GM23338 (cell line): ENCODE measurements around the gene LAMTOR5. TPM values are rescaled to one million over a fixed set of nuclear protein-coding genes. Genes with fewer than 3 reads are reported as not detected.

Experiments
- ATAC-seq: fragments of 200-7000 bp; cut with Tn5 transposase; 3 replicates; pipeline ENCODE4 v1.9.1; 2020
- DNase-seq: peaks from one replicate; pipeline ENCODE4 v3.0.0-alpha.2; 2015; ENCODE audit warnings: low spot score
- H2AFZ ChIP-seq: fragments of 200-600 bp; sonication (generic); 2 replicates; pipeline ENCODE4 v1.8.0; 2016; ENCODE audit warnings: antibody characterized with exemption, mild to moderate bottlenecking, moderate library complexity
- H3F3A ChIP-seq: fragments of 200-600 bp; sonication (generic); replicated peaks from 2 replicates; pipeline ENCODE4 v1.8.0; 2017; ENCODE audit warnings: antibody characterized with exemption, mixed run types, low read depth
- H3K27ac ChIP-seq: fragments of 200-600 bp; sonication (generic); 2 replicates; pipeline ENCODE4 v1.6.1; 2016; ENCODE audit warnings: low read depth
- H3K27me3 ChIP-seq: fragments of 200-600 bp; sonication (generic); 2 replicates; pipeline ENCODE4 v1.8.0; 2016; ENCODE audit warnings: mild to moderate bottlenecking, mixed run types, moderate library complexity; ENCODE audit not compliant: insufficient read depth
- H3K36me3 ChIP-seq: fragments of 200-600 bp; sonication (generic); 2 replicates; pipeline ENCODE4 v1.8.0; 2016; ENCODE audit warnings: mild to moderate bottlenecking; ENCODE audit not compliant: insufficient read depth
- H3K4me1 ChIP-seq: fragments of 200-600 bp; sonication (generic); 2 replicates; pipeline ENCODE4 v1.8.0; 2016; ENCODE audit warnings: mild to moderate bottlenecking, moderate library complexity; ENCODE audit not compliant: insufficient read depth
- H3K4me2 ChIP-seq: fragments of 200-600 bp; sonication (generic); 2 replicates; pipeline ENCODE4 v1.7.1; 2017; ENCODE audit warnings: mixed run types
- H3K4me3 ChIP-seq: fragments of 200-600 bp; sonication (generic); 2 replicates; pipeline ENCODE4 v1.6.1; 2016; ENCODE audit warnings: mixed run types
- H3K79me2 ChIP-seq: fragments of 200-600 bp; sonication (generic); replicated peaks from 2 replicates; pipeline ENCODE4 v1.8.0; 2017; ENCODE audit warnings: mild to moderate bottlenecking; ENCODE audit not compliant: insufficient read depth
- H3K9me2 ChIP-seq: fragments of 200-600 bp; sonication (generic); 2 replicates; pipeline ENCODE4 v1.8.0; 2017; ENCODE audit not compliant: insufficient read depth
- H4K20me1 ChIP-seq: fragments of 200-600 bp; sonication (generic); replicated peaks from 2 replicates; pipeline ENCODE4 v1.8.0; 2017; ENCODE audit warnings: mild to moderate bottlenecking; ENCODE audit not compliant: insufficient read depth
- H3K27ac Mint-ChIP-seq: 2 replicates; pipeline ENCODE4 v1.8.0; 2020; ENCODE audit warnings: inconsistent platforms, mild to moderate bottlenecking, moderate library complexity, mixed read lengths
- H3K27me3 Mint-ChIP-seq: 3 replicates; pipeline ENCODE4 v1.8.0; 2022; ENCODE audit warnings: low read depth, mild to moderate bottlenecking, moderate library complexity, mixed read lengths, inconsistent platforms; ENCODE audit not compliant: insufficient read depth, poor library complexity
- H3K36me3 Mint-ChIP-seq: 3 replicates; pipeline ENCODE4 v1.8.0; 2021; ENCODE audit warnings: low read depth, mild to moderate bottlenecking, inconsistent platforms, moderate library complexity, mixed read lengths
- H3K4me1 Mint-ChIP-seq: 3 replicates; pipeline ENCODE4 v1.8.0; 2020; ENCODE audit warnings: mild to moderate bottlenecking, inconsistent platforms, mixed read lengths
- H3K4me3 Mint-ChIP-seq: 3 replicates; pipeline ENCODE4 v1.8.0; 2021; ENCODE audit warnings: moderate library complexity, mild to moderate bottlenecking, inconsistent platforms, mixed read lengths
- H3K9me3 Mint-ChIP-seq: 3 replicates; pipeline ENCODE4 v1.8.0; 2020; ENCODE audit warnings: moderate library complexity, mild to moderate bottlenecking, inconsistent platforms, mixed read lengths
- CTCF ChIP-seq, 2 experiments: fragments of 200-600 bp in 1 of 2; sonication (generic) in 1 of 2; conservative IDR thresholded peaks; 2 replicates each; pipeline versions ENCODE4 v1.5.1 to v1.6.1; 2016 to 2017; ENCODE audit warnings: antibody characterized with exemption in 2 of 2, low read depth in 2 of 2, mild to moderate bottlenecking in 2 of 2, moderate library complexity in 1 of 2
- ETS1 ChIP-seq: IDR thresholded peaks from 2 replicates; pipeline ENCODE4 v1.6.1; 2016; ENCODE audit warnings: antibody characterized with exemption
- EZH2 ChIP-seq: fragments of 200-600 bp; sonication (generic); IDR thresholded peaks from one replicate; pipeline ENCODE4 v1.8.0; 2017; ENCODE audit warnings: antibody characterized with exemption, mild to moderate bottlenecking, low read depth; ENCODE audit not compliant: unreplicated experiment
- JUNB ChIP-seq: IDR thresholded peaks from one replicate; pipeline ENCODE4 v1.6.1; 2016; ENCODE audit warnings: antibody characterized with exemption; ENCODE audit not compliant: unreplicated experiment
- POLR2AphosphoS5 ChIP-seq: IDR thresholded peaks from 2 replicates; pipeline ENCODE4 v1.6.1; 2016; ENCODE audit warnings: antibody characterized with exemption, low read depth
- STAT1 ChIP-seq: IDR thresholded peaks from one replicate; pipeline ENCODE4 v1.6.1; 2016; ENCODE audit warnings: antibody characterized with exemption; ENCODE audit not compliant: unreplicated experiment
- ZNF331 ChIP-seq: fragments of 250-450 bp; sonication (Bioruptor Pico); IDR thresholded peaks from 2 replicates; pipeline ENCODE4 v1.5.0; 2020; ENCODE audit warnings: low read depth, mild to moderate bottlenecking, moderate library complexity
- polyA plus RNA-seq: library from polyadenylated mRNA; unstranded; fragments of >200 nt; fragmentation: Nextera tagmentation; extraction: Ambion mirVana; gene quantifications from 2 replicates; pipeline ENCODE4 v1.2.1, GENCODE V29; 2016
- total RNA-seq: library from RNA; depleted of rRNA; stranded (reverse); fragments of >200 nt; shearing (Covaris generic); gene quantifications from 2 replicates; pipeline ENCODE4 v1.2.3, GENCODE V29; 2014
- TF ChIP-seq, protein P1 (sequence below): IDR thresholded peaks from one replicate; pipeline ENCODE4 v1.6.1; 2018; ENCODE audit warnings: antibody characterized with exemption; ENCODE audit not compliant: unreplicated experiment

The LAMTOR5 gene
- total and polyA plus RNA-seq, 2 experiments from 2014 or later, result 41.0 to 246 TPM

DNA sequence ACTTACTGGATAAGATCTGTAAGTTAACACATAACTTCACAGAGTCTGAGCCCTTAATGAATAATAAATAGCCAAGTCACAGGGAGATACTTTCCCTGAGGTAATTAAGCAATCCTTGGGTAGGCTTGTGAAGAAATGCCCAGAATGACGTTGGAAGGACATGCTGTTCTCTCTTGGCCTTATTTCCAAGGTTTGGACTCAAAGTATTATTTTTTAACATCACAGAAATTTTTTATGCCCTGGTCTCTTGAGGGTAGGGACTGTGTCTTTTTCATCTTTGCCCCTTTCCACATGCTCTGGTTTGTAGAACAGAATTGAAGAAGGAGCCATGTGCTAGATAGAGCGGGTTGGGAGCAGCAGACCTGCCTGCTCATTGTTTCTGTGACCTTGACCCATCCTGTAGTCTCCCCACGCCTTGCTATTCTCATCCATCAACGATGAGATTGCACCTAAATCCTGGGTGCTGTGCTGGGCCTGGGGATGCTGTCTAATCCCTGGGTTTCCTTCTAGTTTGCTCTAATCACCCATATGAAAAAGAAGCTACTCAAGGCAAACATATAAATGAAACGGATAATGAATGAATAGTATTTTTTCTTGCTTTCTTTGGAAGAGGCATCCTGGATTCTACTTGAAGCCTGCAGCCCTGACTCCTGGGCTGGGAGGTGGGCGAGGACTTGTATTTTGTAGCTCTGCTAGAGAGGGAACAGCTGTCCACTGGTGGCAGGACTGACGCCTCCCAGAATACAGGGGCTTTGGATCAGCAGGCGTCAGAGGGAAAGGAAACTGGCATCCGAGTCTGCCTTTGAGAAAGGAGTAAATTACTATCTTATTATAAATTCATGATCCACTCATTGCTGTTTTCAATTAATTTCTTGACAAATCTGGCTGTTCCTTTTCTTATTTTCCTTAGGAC, 17.5 kb upstream of the LAMTOR5 start:
- peaks cover 8% of the 10 kb centered on the region for H3K4me1 Mint-ChIP-seq

GRCh38 chr1:110420874-110421793, 13.6 kb upstream of the LAMTOR5 start:
- H3K27me3 Mint-ChIP-seq, result no peaks in the 10 kb centered on the region
- Histone ChIP-seq H3K27ac (no peak overlapping the region), H3K4me1 (peaks cover 9% of the 10 kb centered on the region), H3K27me3 (no peaks in the 10 kb centered on the region), H3K79me2 (no peaks in the 10 kb centered on the region), H3K4me2 (no peak overlapping the region), H4K20me1 (no peaks in the 10 kb centered on the region), H2AFZ (no peak overlapping the region), H3F3A (no peaks in the 10 kb centered on the region), H3K4me3 (no peak overlapping the region), H3K9me2 (no peaks in the 10 kb centered on the region), H3K36me3 (no peaks in the 10 kb centered on the region)
- H3K4me3 Mint-ChIP-seq, result no peak overlapping the region
- no peak for DNase-seq
- H3K4me1 Mint-ChIP-seq, result peaks cover 8% of the 10 kb centered on the region
- no peak overlapping the region for H3K27ac Mint-ChIP-seq
- ATAC-seq, result no peak
- H3K9me3 Mint-ChIP-seq, result peaks cover 12% of the 10 kb centered on the region; the same call in 1 of the 3 replicates
- peaks cover 9% of the 10 kb centered on the region; the same call in 2 of the 3 replicates for H3K36me3 Mint-ChIP-seq
- no peak for TF ChIP-seq JUNB
- TF ChIP-seq CTCF (conservative IDR thresholded peaks at IDR 0.05; ENCODE audit: low read depth in 2 of 2), result no peak
- no peak for TF ChIP-seq STAT1
- no peak for TF ChIP-seq EZH2
- TF ChIP-seq, protein P1, sequence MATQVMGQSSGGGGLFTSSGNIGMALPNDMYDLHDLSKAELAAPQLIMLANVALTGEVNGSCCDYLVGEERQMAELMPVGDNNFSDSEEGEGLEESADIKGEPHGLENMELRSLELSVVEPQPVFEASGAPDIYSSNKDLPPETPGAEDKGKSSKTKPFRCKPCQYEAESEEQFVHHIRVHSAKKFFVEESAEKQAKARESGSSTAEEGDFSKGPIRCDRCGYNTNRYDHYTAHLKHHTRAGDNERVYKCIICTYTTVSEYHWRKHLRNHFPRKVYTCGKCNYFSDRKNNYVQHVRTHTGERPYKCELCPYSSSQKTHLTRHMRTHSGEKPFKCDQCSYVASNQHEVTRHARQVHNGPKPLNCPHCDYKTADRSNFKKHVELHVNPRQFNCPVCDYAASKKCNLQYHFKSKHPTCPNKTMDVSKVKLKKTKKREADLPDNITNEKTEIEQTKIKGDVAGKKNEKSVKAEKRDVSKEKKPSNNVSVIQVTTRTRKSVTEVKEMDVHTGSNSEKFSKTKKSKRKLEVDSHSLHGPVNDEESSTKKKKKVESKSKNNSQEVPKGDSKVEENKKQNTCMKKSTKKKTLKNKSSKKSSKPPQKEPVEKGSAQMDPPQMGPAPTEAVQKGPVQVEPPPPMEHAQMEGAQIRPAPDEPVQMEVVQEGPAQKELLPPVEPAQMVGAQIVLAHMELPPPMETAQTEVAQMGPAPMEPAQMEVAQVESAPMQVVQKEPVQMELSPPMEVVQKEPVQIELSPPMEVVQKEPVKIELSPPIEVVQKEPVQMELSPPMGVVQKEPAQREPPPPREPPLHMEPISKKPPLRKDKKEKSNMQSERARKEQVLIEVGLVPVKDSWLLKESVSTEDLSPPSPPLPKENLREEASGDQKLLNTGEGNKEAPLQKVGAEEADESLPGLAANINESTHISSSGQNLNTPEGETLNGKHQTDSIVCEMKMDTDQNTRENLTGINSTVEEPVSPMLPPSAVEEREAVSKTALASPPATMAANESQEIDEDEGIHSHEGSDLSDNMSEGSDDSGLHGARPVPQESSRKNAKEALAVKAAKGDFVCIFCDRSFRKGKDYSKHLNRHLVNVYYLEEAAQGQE, result no peak

More for the DNA sequence above, 17.5 kb upstream of the LAMTOR5 start:
- DNase-seq (no peak), ATAC-seq (no peak)
- Mint-ChIP-seq H3K27ac (no peak overlapping the region), H3K4me3 (no peak overlapping the region), H3K9me3 (peaks cover 12% of the 10 kb centered on the region; the same call in 1 of the 3 replicates), H3K27me3 (peaks cover 2% of the 10 kb centered on the region), H3K36me3 (peaks cover 9% of the 10 kb centered on the region; the same call in 2 of the 3 replicates)
- no peaks in the 10 kb centered on the region for H3F3A ChIP-seq
- H3K79me2 ChIP-seq, result no peaks in the 10 kb centered on the region
- no peak overlapping the region; the same call in 1 of the 2 replicates for H2AFZ ChIP-seq
- no peaks in the 10 kb centered on the region for H4K20me1 ChIP-seq
- no peak overlapping the region for H3K27ac ChIP-seq
- no peak overlapping the region for H3K4me2 ChIP-seq
- H3K36me3 ChIP-seq, result no peaks in the 10 kb centered on the region
- H3K9me2 ChIP-seq, result no peaks in the 10 kb centered on the region
- H3K4me3 ChIP-seq, result no peak overlapping the region
- H3K4me1 ChIP-seq, result no peaks in the 10 kb centered on the region
- TF ChIP-seq ZNF331, result no peak
- no peak for TF ChIP-seq ETS1
- no peak for TF ChIP-seq POLR2AphosphoS5
- no peak for TF ChIP-seq JUNB
- TF ChIP-seq EZH2, result no peak
- no peak for TF ChIP-seq STAT1
- no peaks in the 10 kb centered on the region for H3K27me3 ChIP-seq
